Breast epithelium (tissue), 4 donors: Measurements from ENCODE around the gene RAB3A. TPM values are rescaled to one million over a fixed set of nuclear protein-coding genes. Genes with fewer than 3 reads are reported as not detected.

Experiments used
- DNase-seq, 2 donors: peaks; one replicate each; pipeline ENCODE4 v3.0.0-alpha.2; 2019; ENCODE audit warnings: low spot score in 2 of 2
- H3K27ac ChIP-seq, 2 donors: fragments of 200-600 bp; sonication (generic) in 1 of 2; one replicate each; pipeline ENCODE4 v1.5.1; 2016 to 2019; ENCODE audit warnings: mild to moderate bottlenecking in 1 of 2
- H3K27me3 ChIP-seq, 2 donors: fragments of 200-600 bp; sonication (generic) in 1 of 2; one replicate each; pipeline versions ENCODE4 v1.5.1 to v1.6.0; 2017 to 2019; ENCODE audit warnings: control low read depth in 1 of 2, mild to moderate bottlenecking in 1 of 2
- H3K36me3 ChIP-seq: fragments of 200-600 bp; one replicate; pipeline ENCODE4 v1.5.1; 2019
- H3K4me1 ChIP-seq, 2 donors: fragments of 200-600 bp; sonication (generic); one replicate each; pipeline ENCODE4 v1.5.1; 2016 to 2019; ENCODE audit warnings: control low read depth in 1 of 2
- H3K4me3 ChIP-seq, 3 donors: fragments of 200-600 bp; sonication (generic); 1 replicate in 2 of 3; 2 replicates in 1 of 3; pipeline ENCODE4 v1.5.1; 2016 to 2019; ENCODE audit warnings: mild to moderate bottlenecking in 3 of 3, moderate library complexity in 2 of 3
- H3K9me3 ChIP-seq, 2 donors: fragments of 200-600 bp; sonication (generic) in 1 of 2; one replicate each; pipeline ENCODE4 v1.5.1; 2016 to 2019; ENCODE audit warnings: control low read depth in 1 of 2
- CTCF ChIP-seq, 3 donors: fragments of 450-650 bp; IDR thresholded peaks; one replicate each; pipeline ENCODE4 v1.5.1; 2016 to 2017; ENCODE audit warnings: antibody characterized with exemption in 3 of 3, mild to moderate bottlenecking in 3 of 3, moderate library complexity in 3 of 3
- POLR2A ChIP-seq: fragments of 450-650 bp; IDR thresholded peaks from one replicate; pipeline ENCODE4 v1.6.1; 2016; ENCODE audit warnings: antibody characterized with exemption, mild to moderate bottlenecking, moderate library complexity
- POLR2AphosphoS5 ChIP-seq, 3 donors: sonication (generic); formaldehyde crosslinking; IDR thresholded peaks; one replicate each; pipeline ENCODE4 v1.6.1; 2017; ENCODE audit warnings: antibody characterized with exemption in 3 of 3
- intact Hi-C: fragments of 100-400 bp; cut with DNase I; formaldehyde crosslinking; loops from one replicate; pipeline ENCODE4 v1.15.1; 2023; ENCODE audit warnings: low total_unique reads
- total RNA-seq, 3 donors: library from RNA; depleted of rRNA; stranded (reverse); fragments of >200 nt; gene quantifications; one replicate each; pipeline ENCODE4 v1.1.0, GENCODE V29; 2016

Gene RAB3A
- total RNA-seq, 3 donors from 2014 or later, result 0.66 to 1.2 (median 1.1) TPM

DNA sequence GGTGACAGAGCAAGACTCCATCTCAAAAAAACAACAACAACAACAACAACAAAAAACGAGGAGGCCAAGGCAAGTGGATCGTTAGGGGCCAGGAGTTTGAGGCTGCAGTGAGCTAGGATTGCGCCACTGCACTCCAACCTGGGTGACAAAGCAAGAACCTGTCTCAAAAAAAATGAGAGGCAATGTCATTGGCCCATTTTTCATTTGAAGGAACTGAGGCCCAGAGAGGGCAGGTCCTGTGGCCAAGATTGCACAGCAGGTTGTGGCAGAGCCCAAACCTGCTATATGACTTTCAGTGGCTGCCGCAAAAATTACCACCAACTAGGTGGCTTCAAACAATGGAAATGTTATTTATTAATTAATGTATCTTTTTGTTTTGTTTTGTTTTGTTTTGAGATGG, 45.4 kb downstream of the RAB3A start:
- Histone ChIP-seq H3K36me3 (no peaks in the 10 kb centered on the region), H3K27ac (no peak overlapping the region), H3K27me3 (no peaks in the 10 kb centered on the region), H3K4me3 (no peak overlapping the region), H3K4me1 (peaks cover 20 to 30% of the 10 kb centered on the region in 2 donors), H3K9me3 (no peaks in the 10 kb centered on the region)
- no peak for TF ChIP-seq POLR2A
- DNase-seq, result no peak
- intact Hi-C loops, result no loop called here

GRCh38 chr19:18157465-18158063, 46.3 kb downstream of the RAB3A start:
- Histone ChIP-seq H3K36me3 (no peaks in the 10 kb centered on the region), H3K27ac (peak overlapping the region; percentile 71 to 74), H3K9me3 (no peaks in the 10 kb centered on the region), H3K4me1 (peaks cover 20 to 30% of the 10 kb centered on the region in 2 donors), H3K27me3 (no peaks in the 10 kb centered on the region), H3K4me3 (no peak overlapping the region)
- DNase-seq, result peak in 1 of 2 donors; percentile 58
- TF ChIP-seq POLR2AphosphoS5 (IDR thresholded peaks at IDR 0.05), result no peak
- TF ChIP-seq CTCF (IDR thresholded peaks at IDR 0.05), result no peak
- no peak for TF ChIP-seq POLR2A
- intact Hi-C loops, result no loop called here

- no peak overlapping the region for H3K4me3 ChIP-seq
- intact Hi-C loops, result no loop called here
- DNase-seq, result peak; percentile 74 to 87
- no peaks in the 10 kb centered on the region for H3K9me3 ChIP-seq
- H3K36me3 ChIP-seq, result no peaks in the 10 kb centered on the region
- H3K27me3 ChIP-seq, result no peaks in the 10 kb centered on the region
- peaks cover 20 to 30% of the 10 kb centered on the region in 2 donors for H3K4me1 ChIP-seq
- no peak for TF ChIP-seq POLR2A
- peak in 1 of 3 donors; percentile 9 for TF ChIP-seq POLR2AphosphoS5 (IDR thresholded peaks at IDR 0.05)
- no peak for TF ChIP-seq CTCF (IDR thresholded peaks at IDR 0.05)
- H3K27ac ChIP-seq, result peak overlapping the region; percentile 71 to 74
Observed at GRCh38 chr19:18156841-18157464, 46.9 kb downstream of the RAB3A start.

DNA sequence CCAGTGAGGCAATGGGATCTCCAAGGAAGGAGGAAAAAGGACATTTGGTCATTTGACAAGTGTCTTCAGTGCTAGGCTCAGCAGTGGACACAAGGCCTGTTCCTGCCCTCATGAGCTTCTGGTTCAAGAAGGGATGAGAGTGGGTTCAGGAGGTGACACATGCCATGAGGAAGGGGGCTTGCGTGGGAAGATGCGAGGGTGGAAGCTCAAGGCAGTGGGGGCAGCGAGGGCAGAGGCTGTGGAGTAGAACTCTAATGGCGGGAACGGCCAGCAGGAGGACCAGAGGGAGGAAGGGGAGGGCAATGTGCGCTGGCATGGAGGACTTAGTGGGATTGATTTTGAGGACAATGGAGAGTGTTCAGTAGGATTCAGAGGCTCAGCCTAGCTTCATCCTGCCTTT, 47.6 kb downstream of the RAB3A start:
- TF ChIP-seq CTCF (IDR thresholded peaks at IDR 0.05) (no peak), POLR2A (no peak), POLR2AphosphoS5 (IDR thresholded peaks at IDR 0.05) (no peak)
- DNase-seq, result no peak
- Histone ChIP-seq H3K27me3 (no peaks in the 10 kb centered on the region), H3K9me3 (no peaks in the 10 kb centered on the region), H3K4me3 (peak overlapping the region in 1 of 3 donors; percentile 19), H3K36me3 (no peaks in the 10 kb centered on the region), H3K4me1 (peaks cover 20 to 30% of the 10 kb centered on the region in 2 donors), H3K27ac (peak overlapping the region; percentile 71 to 74)
- intact Hi-C loops, result no loop called here

GRCh38 chr19:18155095-18156087, 48.5 kb downstream of the RAB3A start:
- Histone ChIP-seq H3K27ac (peak overlapping the region; percentile 71 to 74), H3K27me3 (no peaks in the 10 kb centered on the region), H3K36me3 (no peaks in the 10 kb centered on the region), H3K9me3 (no peaks in the 10 kb centered on the region), H3K4me1 (peaks cover 20 to 30% of the 10 kb centered on the region in 2 donors), H3K4me3 (peak overlapping the region in 2 of 3 donors; percentile 5 to 19)
- intact Hi-C loops, result no loop called here
- DNase-seq, result no peak
- TF ChIP-seq POLR2A, result no peak
